OCI-LY7 (cell line): ENCODE measurements around the gene EPS8L2. TPM values are rescaled to one million over a fixed set of nuclear protein-coding genes. Genes with fewer than 3 reads are reported as not detected.
A peak's percentile ranks its signal among the peaks of the same experiment; 100 is the strongest.
"Not testable (repeated sequence)": the region's sequence is repeated elsewhere in the genome, so short reads cannot be mapped to it uniquely, and the experiment has no call there.

Source experiments
- BruUV-seq: library from RNA; stranded (reverse); fragments of 400-500 nt; replicated peaks from 2 replicates; lab custom pipeline; 2021; lab: Mats Ljungman, UMichigan
- CTCF ChIA-PET: fragments of 300-600 bp; sonication (Branson Sonifier 250); formaldehyde crosslinking; loops from one replicate; lab custom pipeline; 2022; ENCODE audit warnings: antibody characterized with exemption; ENCODE audit not compliant: unreplicated experiment; lab: Charles Lee
- POLR2A ChIA-PET: fragments of 300-600 bp; sonication (Branson Sonifier 250); formaldehyde crosslinking; loops from one replicate; lab custom pipeline; 2022; ENCODE audit warnings: antibody characterized with exemption; lab: Charles Lee
- DNase-seq: peaks from one replicate; pipeline ENCODE4 v3.0.0-alpha.2; 2015; ENCODE audit warnings: low spot score
- H2AFZ ChIP-seq: fragments of 200-600 bp; sonication (generic), shearing (Covaris generic); 2 replicates; pipeline ENCODE4 v1.6.1; 2014; ENCODE audit warnings: mild to moderate bottlenecking, antibody characterized with exemption, low read length, moderate library complexity
- H3K27ac ChIP-seq: fragments of 200-600 bp; sonication (generic); 2 replicates; pipeline ENCODE4 v1.5.1; 2014; ENCODE audit warnings: mixed run types, low read depth, mild to moderate bottlenecking, moderate library complexity, low read length, inconsistent platforms; ENCODE audit not compliant: poor library complexity, severe bottlenecking
- H3K36me3 ChIP-seq: fragments of 200-600 bp; sonication (generic); 2 replicates; pipeline ENCODE4 v1.6.1; 2014; ENCODE audit warnings: mild to moderate bottlenecking, antibody characterized with exemption, low read length, moderate library complexity, mixed read lengths; ENCODE audit not compliant: insufficient read depth
- H3K4me1 ChIP-seq: fragments of 200-600 bp; sonication (generic); 2 replicates; pipeline ENCODE4 v1.5.1; 2014; ENCODE audit warnings: mild to moderate bottlenecking, low read length; ENCODE audit not compliant: insufficient read depth, poor library complexity, severe bottlenecking
- H3K4me2 ChIP-seq: fragments of 200-600 bp; sonication (generic); 2 replicates; pipeline ENCODE4 v1.6.1; 2014; ENCODE audit warnings: mild to moderate bottlenecking, low read length
- H3K4me3 ChIP-seq: fragments of 200-600 bp; sonication (generic); 2 replicates; pipeline ENCODE4 v1.5.1; 2014; ENCODE audit warnings: mild to moderate bottlenecking, low read depth, low read length; ENCODE audit not compliant: poor library complexity, severe bottlenecking
- H3K79me2 ChIP-seq: fragments of 200-600 bp; sonication (generic); 2 replicates; pipeline ENCODE4 v1.6.1; 2016; ENCODE audit warnings: low read depth, mild to moderate bottlenecking, low read length, moderate library complexity, mixed read lengths; ENCODE audit not compliant: insufficient read depth
- H3K9me2 ChIP-seq: fragments of 200-600 bp; sonication (generic); 2 replicates; pipeline ENCODE4 v1.6.1; 2016; ENCODE audit warnings: mild to moderate bottlenecking, low read length, mixed read lengths; ENCODE audit not compliant: insufficient read depth
- H3K9me3 ChIP-seq: fragments of 200-600 bp; sonication (generic); 2 replicates; pipeline ENCODE4 v1.6.1; 2014; ENCODE audit warnings: mild to moderate bottlenecking, mixed run types, low read length, mixed read lengths
- H4K20me1 ChIP-seq: fragments of 200-600 bp; sonication (generic); 2 replicates; pipeline ENCODE4 v1.6.1; 2014; ENCODE audit warnings: mild to moderate bottlenecking, antibody characterized with exemption, low read length, moderate library complexity, mixed read lengths; ENCODE audit not compliant: insufficient read depth
- CTCF ChIP-seq: fragments of 200-600 bp; sonication (generic); conservative IDR thresholded peaks from 2 replicates; pipeline ENCODE4 v1.5.1; 2014; ENCODE audit warnings: mild to moderate bottlenecking, antibody characterized with exemption, low read length, moderate library complexity, mixed read lengths
- EZH2phosphoT487 ChIP-seq: fragments of 200-600 bp; sonication (generic); IDR thresholded peaks from 2 replicates; pipeline ENCODE4 v1.6.1; 2018; ENCODE audit warnings: low read depth, borderline replicate concordance, mild to moderate bottlenecking, mixed run types, antibody characterized with exemption, low read length, moderate library complexity, mixed read lengths
- intact Hi-C: fragments of 100-400 bp; cut with micrococcal nuclease; formaldehyde crosslinking; loops from one replicate; pipeline ENCODE4 v1.10.0; 2022; ENCODE audit not compliant: unreplicated experiment
- total RNA-seq, 2 experiments: library from RNA; depleted of rRNA in 1 of 2; stranded (reverse); fragments of >200 nt in 1 of 2; shearing (Covaris generic) in 1 of 2; gene quantifications; 2 replicates each; pipeline ENCODE4 v1.2.3, GENCODE V29; 2014 to 2022

The EPS8L2 gene
- total RNA-seq, 2 experiments from 2014 or later: 3.8 to 7.1 TPM

DNA sequence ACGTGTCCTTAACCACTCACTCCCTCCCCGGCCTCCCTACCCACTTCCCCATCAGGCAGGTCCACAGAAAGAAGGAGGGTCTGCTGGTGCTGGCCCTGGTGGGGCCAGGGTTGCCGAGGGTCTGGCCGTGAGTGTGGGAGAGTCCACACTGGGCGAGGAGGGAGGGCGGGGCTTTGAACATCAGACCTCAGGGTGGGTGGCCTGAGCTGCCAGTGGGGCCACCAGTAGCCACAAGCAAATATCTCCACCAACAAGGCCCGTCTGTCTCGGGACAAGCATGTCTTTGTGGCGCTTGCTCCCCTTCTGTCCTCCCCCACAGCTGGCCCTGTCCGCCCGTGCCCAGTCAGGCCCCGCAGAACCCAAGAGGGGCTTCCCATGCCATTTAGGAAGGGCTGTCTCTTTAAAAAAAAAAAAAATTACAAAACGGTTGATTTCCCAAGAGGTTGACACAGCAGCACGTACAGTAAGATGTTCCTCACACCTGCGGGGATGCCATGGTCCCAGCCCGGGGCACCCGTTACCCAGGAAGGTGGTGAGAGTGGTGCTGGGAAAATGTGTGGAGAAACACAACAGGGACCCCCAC is 23.6 kb downstream of the EPS8L2 start:
- H2AFZ ChIP-seq: no peak overlapping the region

GRCh38 chr11:733072-733471 is 27.0 kb downstream of the EPS8L2 start:
- no peak for DNase-seq
- ChIA-PET CTCF (no interaction called here), POLR2A (interaction anchor here (0.6 kb wide), 2 partner anchors 17 to 1216 kb away, joined by 3 to 6 read pairs; no protein-coding TSS in a partner anchor)
- intact Hi-C loops: no loop called here
- BruUV-seq: no TSS peak
- Histone ChIP-seq H3K4me1 (peaks cover 9% of the 10 kb centered on the region), H3K27ac (no peak overlapping the region), H3K4me3 (no peak overlapping the region), H3K4me2 (no peak overlapping the region), H3K36me3 (no peaks in the 10 kb centered on the region), H3K9me3 (no peaks in the 10 kb centered on the region), H3K9me2 (no peaks in the 10 kb centered on the region), H3K79me2 (no peaks in the 10 kb centered on the region), H2AFZ (no peak overlapping the region), H4K20me1 (no peaks in the 10 kb centered on the region)
- TF ChIP-seq CTCF (no peak), EZH2phosphoT487 (no peak)

More for the DNA sequence above, 23.6 kb downstream of the EPS8L2 start:
- Histone ChIP-seq H3K4me1 (peaks cover 32% of the 10 kb centered on the region), H3K4me3 (no peak overlapping the region), H4K20me1 (no peaks in the 10 kb centered on the region), H3K27ac (no peak overlapping the region), H3K36me3 (no peaks in the 10 kb centered on the region), H3K79me2 (no peaks in the 10 kb centered on the region), H3K4me2 (peak overlapping the region; percentile 20; the same call in 1 of the 2 replicates), H3K9me3 (no peaks in the 10 kb centered on the region), H3K9me2 (no peaks in the 10 kb centered on the region)
- intact Hi-C loops: no loop called here
- no peak for TF ChIP-seq EZH2phosphoT487
- TF ChIP-seq CTCF: no peak
- ChIA-PET CTCF (no interaction called here), POLR2A (no interaction called here)
- BruUV-seq: no TSS peak
- no peak for DNase-seq

- H3K79me2 ChIP-seq, H2AFZ ChIP-seq, intact Hi-C loops, H3K36me3 ChIP-seq, BruUV-seq, H3K4me3 ChIP-seq, H3K4me2 ChIP-seq, H3K9me2 ChIP-seq, H3K27ac ChIP-seq, H3K4me1 ChIP-seq, H3K9me3 ChIP-seq, DNase-seq, CTCF ChIA-PET, POLR2A ChIA-PET, H4K20me1 ChIP-seq: not testable (repeated sequence)
Observed at GRCh38 chr11:734541-734940, 28.5 kb downstream of the EPS8L2 start.
